HG03066 (cell line): ENCODE results near the gene CUX1.
"Not testable (repeated sequence)": the region's sequence is repeated elsewhere in the genome, so short reads cannot be mapped to it uniquely, and the experiment has no call there.

Source experiments
- ATAC-seq: cut with Tn5 transposase; IDR thresholded peaks from one replicate; pipeline ENCODE4 v1.9.1; 2021; ENCODE audit warnings: low read depth; ENCODE audit not compliant: unreplicated experiment

Gene CUX1

GRCh38 chr7:101906291-101907240, 89.1 kb downstream of the CUX1 start:
- ATAC-seq = no peak

- no peak for ATAC-seq
Observed at GRCh38 chr7:101910991-101911799, 93.8 kb downstream of the CUX1 start.

GRCh38 chr7:101911800-101912715, 94.6 kb downstream of the CUX1 start:
- ATAC-seq = no peak

- no peak for ATAC-seq
Observed at GRCh38 chr7:101912716-101913110, 95.3 kb downstream of the CUX1 start.

GRCh38 chr7:101913247-101913721, 95.9 kb downstream of the CUX1 start:
- ATAC-seq = no peak

- no peak for ATAC-seq
Observed at GRCh38 chr7:101913851-101914250, 96.4 kb downstream of the CUX1 start.

- no peak for ATAC-seq
Observed at GRCh38 chr7:101915000-101915399, 97.6 kb downstream of the CUX1 start.

- ATAC-seq = no peak
Observed at GRCh38 chr7:101916041-101916800, 98.8 kb downstream of the CUX1 start.

GRCh38 chr7:101916876-101917275, 99.5 kb downstream of the CUX1 start:
- no peak for ATAC-seq

- ATAC-seq = no peak
Observed at GRCh38 chr7:101917566-101917965, 100.1 kb downstream of the CUX1 start.

- ATAC-seq = no peak
Observed at GRCh38 chr7:101918426-101918825, 101.0 kb downstream of the CUX1 start.

GRCh38 chr7:101919363-101920115, 102.1 kb downstream of the CUX1 start:
- no peak for ATAC-seq

GRCh38 chr7:101921061-101921460, 103.6 kb downstream of the CUX1 start:
- ATAC-seq = no peak

GRCh38 chr7:101921546-101922489, 104.4 kb downstream of the CUX1 start:
- not testable (repeated sequence) for ATAC-seq

- no peak for ATAC-seq
Observed at GRCh38 chr7:101922631-101923601, 105.5 kb downstream of the CUX1 start.

GRCh38 chr7:101923602-101923985, 106.2 kb downstream of the CUX1 start:
- no peak for ATAC-seq

GRCh38 chr7:101924171-101924570, 106.7 kb downstream of the CUX1 start:
- ATAC-seq = no peak
